GM12874 (cell line): ENCODE measurements around the gene PLIN1.

Source experiments
- TF ChIP-seq, protein P1 (sequence below): IDR thresholded peaks from 2 replicates; pipeline ENCODE4 v1.5.1; 2011; ENCODE audit warnings: low read depth, mild to moderate bottlenecking, control low read depth, low read length, moderate library complexity; ENCODE audit not compliant: insufficient read depth

The PLIN1 gene

DNA sequence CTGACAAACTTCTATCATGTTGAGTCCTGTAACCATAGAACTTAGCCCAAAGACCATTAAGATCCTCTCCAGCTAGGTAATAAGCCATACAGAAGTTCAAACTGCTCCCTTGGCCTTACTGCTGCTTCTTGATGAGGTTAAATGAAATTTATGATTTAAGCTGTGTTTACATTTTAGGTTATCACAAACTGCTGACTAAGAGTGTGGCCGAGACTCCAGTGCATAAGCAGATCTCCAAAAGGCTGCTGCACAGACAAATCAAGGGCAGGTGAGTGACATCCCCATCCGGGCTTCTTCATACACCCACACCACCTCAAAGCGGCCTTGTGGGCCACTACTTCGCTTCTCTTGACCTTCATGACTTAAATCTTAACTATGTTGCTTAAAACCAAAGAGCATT, 62.9 kb downstream of the PLIN1 start:
- TF ChIP-seq, protein P1, sequence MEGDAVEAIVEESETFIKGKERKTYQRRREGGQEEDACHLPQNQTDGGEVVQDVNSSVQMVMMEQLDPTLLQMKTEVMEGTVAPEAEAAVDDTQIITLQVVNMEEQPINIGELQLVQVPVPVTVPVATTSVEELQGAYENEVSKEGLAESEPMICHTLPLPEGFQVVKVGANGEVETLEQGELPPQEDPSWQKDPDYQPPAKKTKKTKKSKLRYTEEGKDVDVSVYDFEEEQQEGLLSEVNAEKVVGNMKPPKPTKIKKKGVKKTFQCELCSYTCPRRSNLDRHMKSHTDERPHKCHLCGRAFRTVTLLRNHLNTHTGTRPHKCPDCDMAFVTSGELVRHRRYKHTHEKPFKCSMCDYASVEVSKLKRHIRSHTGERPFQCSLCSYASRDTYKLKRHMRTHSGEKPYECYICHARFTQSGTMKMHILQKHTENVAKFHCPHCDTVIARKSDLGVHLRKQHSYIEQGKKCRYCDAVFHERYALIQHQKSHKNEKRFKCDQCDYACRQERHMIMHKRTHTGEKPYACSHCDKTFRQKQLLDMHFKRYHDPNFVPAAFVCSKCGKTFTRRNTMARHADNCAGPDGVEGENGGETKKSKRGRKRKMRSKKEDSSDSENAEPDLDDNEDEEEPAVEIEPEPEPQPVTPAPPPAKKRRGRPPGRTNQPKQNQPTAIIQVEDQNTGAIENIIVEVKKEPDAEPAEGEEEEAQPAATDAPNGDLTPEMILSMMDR, result no peak

DNA sequence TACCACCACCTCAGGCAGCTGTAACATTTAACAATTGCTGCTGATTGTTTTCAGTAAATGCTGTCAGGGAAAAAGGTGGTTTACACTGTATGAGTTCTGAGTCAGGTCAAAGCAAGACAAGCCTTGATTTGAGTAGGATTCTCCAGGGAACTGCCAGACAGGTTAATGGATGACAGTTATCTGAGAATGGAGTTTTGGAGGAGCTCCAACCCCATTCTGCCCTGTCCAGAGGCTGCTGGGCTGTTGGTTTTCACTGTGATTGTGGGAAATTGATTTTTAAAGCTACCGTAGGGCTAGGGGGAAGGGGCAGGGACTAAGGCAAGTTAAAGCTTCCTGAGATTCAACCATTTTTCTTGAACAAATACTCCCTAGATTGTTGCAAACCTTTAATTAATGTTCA, 64.0 kb downstream of the PLIN1 start:
- TF ChIP-seq, protein P1, result no peak
